Testis (tissue), 2 donors: ENCODE data around the gene LENG1.

Source experiments
- POLR2A ChIP-seq: fragments of 450-650 bp; IDR thresholded peaks from one replicate; pipeline ENCODE4 v1.6.1; 2017; ENCODE audit warnings: antibody characterized with exemption, mild to moderate bottlenecking, moderate library complexity
- TF ChIP-seq, protein P1 (sequence below), 3 experiments: fragments of 450-650 bp in 2 of 3; fragments of 200-600 bp in 1 of 3; sonication (generic) in 1 of 3; IDR thresholded peaks; one replicate each; pipeline ENCODE4 v1.5.1; 2016 to 2019; ENCODE audit warnings: antibody characterized with exemption in 3 of 3, mild to moderate bottlenecking in 2 of 3, moderate library complexity in 1 of 3

DNA sequence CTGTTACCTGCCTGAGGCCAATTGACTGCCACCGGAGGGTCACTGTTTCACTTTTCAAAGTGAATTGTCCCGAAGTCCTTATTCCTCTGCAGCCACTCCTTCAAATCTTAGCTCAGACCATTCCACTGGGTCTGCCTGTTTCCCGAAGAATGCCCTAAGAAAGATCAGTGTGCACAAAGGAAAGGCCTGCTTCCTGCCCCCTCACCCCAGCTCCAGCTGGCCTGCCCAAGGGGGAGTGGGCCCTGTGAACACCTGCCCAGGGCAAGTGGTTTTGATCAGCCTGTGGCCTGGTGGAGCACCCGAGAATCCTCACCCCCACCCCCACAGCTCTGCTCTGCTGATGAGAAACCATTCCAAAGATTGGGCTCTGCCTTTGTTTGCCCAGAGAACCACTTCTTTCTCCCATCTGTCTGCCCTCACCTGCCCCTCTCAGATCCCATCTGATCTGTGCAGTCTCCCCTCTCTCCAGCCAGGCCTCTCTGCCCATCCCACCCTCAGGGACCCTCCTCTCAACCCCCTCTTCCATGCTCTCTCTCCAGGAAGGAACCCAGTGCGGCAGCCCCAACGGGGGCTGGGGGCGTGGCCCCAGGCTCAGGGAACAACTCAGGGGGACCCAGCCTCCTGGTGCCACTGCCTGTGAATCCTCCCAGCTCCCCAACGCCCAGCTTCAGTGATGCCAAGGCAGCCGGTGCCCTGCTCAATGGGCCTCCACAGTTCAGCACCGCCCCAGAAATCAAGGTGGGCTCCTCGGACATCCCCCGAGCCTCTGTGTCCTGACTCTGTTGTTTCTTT lies 10.3 kb downstream of the LENG1 start:
- TF ChIP-seq, protein P1, sequence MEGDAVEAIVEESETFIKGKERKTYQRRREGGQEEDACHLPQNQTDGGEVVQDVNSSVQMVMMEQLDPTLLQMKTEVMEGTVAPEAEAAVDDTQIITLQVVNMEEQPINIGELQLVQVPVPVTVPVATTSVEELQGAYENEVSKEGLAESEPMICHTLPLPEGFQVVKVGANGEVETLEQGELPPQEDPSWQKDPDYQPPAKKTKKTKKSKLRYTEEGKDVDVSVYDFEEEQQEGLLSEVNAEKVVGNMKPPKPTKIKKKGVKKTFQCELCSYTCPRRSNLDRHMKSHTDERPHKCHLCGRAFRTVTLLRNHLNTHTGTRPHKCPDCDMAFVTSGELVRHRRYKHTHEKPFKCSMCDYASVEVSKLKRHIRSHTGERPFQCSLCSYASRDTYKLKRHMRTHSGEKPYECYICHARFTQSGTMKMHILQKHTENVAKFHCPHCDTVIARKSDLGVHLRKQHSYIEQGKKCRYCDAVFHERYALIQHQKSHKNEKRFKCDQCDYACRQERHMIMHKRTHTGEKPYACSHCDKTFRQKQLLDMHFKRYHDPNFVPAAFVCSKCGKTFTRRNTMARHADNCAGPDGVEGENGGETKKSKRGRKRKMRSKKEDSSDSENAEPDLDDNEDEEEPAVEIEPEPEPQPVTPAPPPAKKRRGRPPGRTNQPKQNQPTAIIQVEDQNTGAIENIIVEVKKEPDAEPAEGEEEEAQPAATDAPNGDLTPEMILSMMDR (IDR thresholded peaks at IDR 0.05) = no peak
- TF ChIP-seq POLR2A = no peak
